GM19463 (cell line): ENCODE data around the gene ZFAND3.

Experiments used
- ATAC-seq: cut with Tn5 transposase; IDR thresholded peaks from one replicate; pipeline ENCODE4 v1.9.1; 2021; ENCODE audit warnings: mild to moderate bottlenecking, moderate library complexity; ENCODE audit not compliant: unreplicated experiment

ZFAND3 gene

DNA sequence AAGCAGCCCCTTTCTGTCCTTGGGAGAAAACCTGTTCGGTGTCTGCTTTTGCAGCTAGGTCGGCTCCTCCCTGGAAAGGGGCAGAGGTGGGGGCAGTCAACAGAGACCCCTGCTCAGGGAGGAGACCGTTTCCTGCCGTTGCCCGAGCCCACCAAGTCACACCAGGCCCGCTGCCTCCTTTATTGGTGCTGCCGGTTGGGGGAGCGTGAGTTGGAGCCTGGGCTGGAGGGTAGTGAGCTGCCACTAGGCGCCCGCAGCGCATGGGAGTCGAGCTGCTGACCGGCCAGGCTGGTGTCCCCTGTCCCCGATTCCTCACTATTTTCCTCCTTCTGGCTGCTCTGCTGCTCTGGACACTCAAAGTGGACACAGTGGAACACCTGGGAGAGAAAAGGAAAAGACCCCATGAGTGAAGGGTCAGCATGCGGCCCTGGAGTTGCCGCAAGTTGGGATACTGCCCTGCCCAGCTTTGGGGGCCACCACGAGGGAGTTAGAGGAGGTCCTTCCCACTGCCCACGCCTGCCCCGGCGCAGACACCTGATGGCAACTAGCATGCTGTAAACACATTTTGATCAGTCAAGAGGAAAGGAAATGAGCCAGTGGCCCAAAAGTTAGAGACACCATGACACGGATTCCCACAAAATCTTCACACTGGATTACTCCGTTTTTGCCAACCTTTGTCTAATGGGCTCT, 355.4 kb downstream of the ZFAND3 start:
- ATAC-seq = no peak

DNA sequence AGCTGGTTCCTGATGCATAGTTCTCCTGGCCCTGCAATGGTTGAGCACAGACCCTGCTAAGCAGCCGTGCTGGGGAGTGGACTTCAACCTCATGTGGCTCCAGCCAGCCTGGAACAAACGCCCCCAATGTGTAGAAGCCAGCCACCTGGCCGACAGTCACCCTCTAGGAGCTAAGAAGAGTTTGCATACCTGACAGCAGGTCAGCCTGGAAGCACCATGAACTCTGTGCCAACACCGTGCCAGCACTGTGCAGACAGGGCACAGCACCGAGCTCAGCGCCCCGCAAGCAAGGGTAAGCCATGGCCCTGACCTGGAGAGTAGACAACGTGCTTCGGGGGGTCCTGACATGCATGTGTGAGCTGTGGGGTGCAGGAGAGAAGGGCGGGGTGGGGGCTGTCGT, 356.3 kb downstream of the ZFAND3 start:
- no peak for ATAC-seq

DNA sequence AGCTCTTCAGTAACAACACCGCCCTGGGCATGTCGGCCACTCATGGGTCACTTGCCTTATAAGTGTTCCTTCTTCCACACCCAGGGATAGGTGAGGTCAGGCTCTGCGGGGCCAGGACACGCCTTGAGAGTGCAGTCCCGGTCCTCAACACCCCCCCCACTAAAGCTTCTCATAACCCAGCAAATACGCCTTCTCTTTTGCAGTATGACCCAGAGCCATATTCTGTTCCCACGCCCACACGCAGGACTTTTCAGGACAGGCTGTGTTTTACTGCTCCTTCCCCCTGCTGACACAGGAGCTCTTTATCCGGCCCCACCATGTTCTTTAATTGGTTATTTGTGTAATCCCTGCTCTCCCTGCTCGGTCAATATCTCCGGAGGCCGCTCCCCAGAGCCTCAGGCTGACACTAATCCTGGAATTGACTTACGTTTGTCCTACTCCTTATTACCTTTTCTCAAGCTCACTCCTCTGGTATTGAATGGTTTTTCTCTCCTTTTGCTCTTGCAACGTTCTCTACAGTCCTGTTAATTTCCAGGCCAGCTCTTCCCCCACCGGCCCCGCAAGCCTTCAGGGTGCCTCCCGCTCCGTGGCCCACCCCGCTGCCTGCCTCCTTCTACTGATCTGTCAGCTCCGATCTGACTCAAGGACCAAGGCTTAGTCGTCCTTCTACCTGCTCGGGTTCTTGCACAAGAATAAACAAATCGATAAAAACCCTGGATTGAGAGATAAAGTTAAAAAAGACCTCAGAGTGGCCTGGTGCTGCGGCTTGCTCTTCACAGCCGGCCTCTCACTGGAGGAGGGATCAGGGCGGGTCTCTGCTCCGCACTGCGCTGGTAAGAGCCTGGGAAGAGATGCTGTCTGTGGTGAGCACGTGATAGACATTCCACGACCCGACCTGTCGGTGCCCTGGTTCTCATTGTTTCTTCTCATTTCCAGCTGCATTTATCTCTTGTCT, 357.5 kb downstream of the ZFAND3 start:
- no peak for ATAC-seq

DNA sequence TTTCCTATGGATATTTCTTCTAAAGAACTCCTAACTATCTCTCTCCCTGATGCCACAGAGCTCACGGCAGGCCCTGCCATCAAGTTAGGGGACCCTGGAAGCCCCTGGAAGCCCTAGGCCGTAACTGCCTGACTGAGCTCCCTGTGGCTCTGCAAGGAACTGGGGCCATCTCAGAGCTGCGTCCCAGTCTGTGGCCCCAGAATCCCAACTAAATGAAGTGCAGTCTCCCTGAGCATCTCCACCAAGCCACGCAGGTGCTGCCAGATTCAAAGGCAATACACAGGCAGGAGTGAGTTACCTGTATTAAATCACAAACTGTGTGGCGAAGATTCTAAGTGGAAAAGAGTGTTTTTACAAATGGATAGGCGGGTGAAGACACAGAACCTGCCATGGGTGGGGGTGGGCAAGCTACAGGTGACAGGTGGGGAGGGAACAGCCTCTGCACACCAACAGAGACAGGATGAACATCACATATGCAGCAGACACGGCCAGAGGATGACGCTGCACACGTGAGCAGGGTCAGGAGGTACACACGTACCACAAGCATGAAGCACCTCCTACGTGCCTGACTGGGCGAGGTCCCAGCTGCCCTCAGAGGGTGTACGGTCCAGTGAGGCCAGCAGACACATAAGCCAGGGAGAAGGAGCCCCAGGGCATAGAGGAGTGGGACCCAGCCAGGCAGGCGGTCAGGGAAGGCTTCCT, 358.5 kb downstream of the ZFAND3 start:
- ATAC-seq = no peak

DNA sequence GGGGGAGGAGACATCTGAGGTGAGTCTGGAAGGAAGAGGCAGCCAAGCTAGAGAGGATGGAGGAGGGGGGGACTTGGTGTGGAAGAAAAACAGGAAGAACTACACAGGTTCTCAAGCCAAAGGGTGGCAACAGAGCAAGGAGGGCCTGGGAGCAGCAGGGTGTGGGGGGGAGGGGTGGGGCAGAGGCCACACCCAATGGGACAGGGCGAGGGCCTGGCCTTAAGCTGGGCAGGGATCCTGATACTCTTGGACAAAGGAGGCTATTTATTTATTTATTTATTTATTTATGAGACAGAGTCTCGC, 359.0 kb downstream of the ZFAND3 start:
- ATAC-seq = no peak

DNA sequence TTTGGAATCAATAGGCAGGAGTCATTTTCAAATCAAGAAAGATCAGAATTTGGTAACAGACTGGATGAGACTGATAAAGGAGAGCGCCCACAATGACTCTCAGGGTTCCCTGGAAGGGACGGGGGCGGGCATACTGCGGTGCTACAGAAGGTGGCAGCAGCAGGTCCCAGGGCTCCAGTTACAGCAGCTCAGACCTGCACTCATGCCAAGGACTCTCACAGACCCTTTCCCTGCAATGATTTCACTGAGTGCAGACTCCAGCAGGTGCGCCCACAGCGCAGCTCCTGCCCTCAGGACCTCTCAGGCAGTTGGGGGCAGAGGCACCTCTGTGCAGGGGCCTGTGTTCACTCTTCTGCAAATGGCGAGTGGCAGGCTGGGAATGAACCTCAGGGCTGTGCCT, 359.8 kb downstream of the ZFAND3 start:
- ATAC-seq = no peak

DNA sequence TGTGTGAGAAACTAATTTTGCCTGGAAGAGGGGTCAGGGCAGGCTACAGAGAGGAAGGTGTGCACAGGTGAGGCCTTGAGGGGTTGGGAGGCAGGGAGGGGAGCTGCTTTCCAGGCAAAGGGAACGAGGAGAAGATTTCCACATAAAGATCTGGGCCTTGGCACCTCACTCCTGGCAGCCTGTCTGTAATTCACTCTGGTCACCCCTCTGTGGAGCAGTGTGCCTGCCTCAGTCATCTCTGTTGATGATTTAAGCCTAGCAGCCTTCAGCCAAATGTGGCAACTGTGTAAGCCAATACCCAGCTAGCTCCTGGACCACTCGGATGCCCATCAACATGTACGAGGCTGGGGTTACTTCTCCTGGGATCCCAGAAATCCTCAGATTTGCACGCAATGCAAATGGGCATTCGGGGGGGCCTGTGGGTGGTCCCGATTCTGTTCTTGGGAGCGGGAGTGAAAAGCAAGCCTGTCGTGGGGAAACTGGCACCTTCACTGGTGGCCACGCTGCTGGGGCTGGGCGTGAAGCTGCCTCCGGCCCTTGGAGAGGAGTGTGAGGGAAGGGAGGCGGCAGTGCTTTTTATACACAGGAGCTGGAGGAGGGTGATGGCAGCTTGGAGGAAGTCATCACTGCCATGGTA, 360.4 kb downstream of the ZFAND3 start:
- ATAC-seq = no peak

DNA sequence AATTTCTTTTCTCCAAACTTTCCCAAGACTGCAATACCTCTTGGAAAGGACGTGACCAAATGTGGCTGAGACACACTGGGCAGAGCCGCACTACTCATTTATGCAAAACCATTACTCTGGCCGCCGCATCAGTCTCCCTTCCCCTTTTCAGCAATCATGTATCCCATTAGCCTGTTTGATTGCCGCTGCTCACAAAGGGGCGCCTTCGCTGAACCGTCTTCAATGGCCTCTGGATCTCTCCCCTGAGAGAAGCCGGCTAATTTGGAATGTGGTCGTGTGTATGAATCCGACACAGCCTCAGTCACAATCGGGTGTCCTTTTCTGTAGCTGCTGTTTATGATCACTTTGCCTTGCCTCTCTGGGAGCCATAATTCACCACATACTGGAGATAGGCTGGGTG, 361.1 kb downstream of the ZFAND3 start:
- no peak for ATAC-seq

DNA sequence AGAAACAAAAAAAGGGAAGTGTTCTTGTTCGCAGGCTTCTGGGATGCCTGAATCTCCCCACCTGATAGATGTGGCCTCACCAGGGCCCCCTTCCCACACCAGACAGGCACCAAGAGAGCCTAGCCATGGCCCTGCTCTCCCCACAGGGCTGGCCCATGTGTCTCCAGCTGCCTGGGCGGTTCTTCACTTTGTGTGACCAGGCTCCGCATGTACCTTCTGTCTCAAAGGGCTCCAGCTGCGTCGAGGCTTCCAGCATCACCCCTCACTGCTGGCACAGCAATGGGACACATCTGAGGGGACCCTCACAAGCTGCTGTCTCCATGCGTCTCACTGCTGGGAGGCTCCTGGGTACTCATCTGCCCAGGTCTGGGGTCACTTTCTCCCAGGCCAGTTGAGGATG, 362.9 kb downstream of the ZFAND3 start:
- no peak for ATAC-seq

DNA sequence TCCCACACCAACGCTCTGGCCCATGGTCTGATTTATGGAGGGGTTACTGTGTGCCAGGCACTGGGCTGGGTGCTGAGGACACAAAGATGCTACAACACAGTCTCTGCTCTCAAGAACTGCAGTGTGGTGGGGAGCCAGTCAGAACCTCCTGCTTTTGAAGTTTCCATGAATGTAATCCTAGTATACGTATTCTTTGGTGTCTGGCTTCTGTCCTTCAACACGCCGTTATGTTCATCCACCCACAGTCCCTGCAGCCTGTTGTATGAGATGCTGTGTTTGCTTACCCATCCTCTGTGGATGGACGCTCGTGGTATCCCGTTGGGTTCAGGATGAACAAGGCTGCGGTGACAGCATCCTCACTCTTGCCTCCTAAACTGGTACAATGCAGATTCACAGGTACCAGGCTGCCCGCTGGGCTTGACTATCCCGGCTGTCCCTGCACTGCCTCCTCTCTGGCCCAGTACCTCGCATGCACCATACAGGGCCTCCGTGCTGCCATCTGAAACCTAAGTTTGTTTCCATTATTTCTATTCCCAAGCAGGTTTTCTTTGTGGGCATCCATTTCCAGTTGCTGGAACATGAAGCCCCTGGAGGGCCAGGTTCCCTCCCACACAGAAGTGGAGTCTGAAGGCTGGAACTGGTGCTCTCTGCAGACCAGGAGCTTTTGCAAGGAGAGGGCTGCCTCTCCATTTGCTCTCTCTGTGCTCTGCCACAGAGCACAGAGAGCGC, 364.5 kb downstream of the ZFAND3 start:
- no peak for ATAC-seq

DNA sequence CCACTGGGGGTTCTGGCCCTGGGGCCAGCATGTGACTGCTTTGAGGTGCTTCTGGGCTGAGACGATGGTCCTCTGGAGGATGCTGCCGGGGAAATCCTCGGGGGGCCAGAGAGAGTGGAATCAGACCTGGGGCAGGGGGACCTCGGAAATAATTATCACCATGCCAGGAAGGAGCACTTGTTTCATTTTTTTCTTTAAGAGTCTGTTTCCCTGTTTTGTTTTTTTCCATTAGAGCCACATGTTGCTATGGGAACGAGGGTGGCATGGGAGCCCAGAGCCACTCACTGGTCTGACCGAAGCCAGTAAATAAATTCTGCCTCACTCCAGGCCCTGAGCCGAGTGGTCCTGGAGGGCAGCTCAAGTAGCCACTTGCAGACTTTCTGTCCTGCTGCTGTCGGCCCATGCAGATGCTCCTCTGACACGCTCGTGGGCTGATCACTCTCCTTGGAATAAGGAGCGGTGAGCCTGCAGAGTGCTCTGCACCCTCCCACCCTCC, 365.1 kb downstream of the ZFAND3 start:
- no peak for ATAC-seq

DNA sequence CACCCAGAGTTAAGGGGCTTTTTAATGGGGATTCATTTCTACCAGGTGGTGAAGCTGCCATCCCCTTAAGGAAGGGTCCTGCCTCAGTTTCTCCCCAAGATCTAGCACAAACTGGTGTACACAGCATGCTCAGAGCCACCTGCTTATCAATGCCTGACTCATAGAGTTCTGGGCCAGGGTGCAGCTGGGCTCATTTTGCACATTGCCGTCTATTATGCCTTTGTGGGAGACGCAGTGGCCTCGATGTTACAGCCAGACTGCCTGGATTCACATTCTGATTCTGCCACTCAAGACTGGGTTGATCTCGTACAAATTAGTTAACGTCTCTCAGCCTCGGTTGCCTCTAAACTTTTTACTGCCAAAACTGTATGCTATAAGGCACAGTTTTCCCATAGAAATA, 365.7 kb downstream of the ZFAND3 start:
- ATAC-seq = no peak

DNA sequence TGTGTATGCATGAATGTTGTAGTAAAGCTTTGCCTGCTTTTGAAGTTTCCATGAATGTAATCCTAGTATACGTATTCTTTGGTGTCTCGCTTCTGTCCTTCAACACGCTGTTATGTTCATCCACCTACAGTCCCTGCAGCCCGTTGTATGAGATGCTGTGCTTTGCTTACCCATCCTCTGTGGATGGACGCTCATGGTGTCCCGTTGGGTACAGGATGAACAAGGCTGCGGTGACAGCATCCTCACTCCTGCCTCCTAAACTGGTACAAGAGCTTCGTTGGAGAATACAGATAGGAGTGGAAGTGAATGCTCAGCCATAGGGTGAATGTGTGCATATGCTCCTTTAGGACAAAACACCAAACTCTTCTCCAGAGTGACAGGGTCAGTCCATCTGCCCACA, 366.2 kb downstream of the ZFAND3 start:
- ATAC-seq = no peak

DNA sequence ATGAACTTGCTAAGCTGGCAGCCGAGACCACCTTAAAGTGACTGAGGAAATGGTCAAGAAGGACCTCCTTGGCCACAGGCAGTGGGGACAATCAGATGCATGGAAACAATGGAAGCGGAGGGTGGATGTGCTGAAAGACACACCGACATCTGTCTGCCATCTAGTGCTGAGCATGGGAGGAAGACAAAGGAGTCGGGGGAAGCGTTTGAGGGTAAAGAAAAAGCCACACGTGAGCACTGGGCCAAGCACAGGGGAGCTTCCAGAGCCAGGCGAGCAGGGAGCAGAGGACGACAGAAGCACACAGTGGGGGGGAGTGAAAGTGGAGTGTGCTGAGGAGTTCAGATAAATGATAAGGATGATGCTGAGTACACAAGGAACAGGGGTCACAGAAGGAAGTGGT, 367.8 kb downstream of the ZFAND3 start:
- ATAC-seq = no peak

DNA sequence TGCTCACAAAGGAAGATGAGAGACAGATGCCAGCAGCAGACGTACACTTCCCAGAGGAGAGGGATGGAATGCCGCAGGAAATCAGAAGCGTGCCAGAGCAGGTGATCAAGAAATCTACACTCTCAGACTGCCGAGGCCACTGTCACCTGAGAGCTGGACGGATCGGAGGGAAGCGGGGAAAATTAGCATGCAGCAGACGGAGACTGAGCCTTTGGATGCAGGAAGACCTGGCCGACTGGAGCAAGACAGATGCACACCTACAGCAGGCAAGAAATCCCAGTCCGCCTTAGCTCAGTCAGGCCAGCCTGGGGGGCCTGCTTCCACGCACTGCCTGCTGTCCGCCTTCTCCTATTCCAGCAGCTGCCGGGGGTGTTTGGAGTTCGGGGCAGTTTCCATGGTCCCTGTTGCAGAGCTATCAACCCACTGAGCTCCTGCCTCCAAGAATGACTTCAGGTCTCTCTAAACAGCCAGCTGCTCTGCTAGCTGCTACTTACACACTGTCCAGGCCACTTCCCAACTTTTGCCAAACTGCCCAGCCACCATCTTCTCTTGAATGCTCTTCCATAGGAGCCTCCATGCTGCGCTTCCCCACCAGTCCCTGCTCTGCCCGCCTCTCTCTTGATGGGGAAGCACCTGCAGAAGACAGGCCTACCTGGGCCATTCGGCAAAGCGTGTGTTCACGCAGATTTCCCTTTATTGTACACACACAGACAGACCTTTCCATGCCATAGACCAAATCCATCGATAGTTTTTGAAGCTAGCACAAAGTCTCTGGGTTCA, 368.5 kb downstream of the ZFAND3 start:
- no peak for ATAC-seq

DNA sequence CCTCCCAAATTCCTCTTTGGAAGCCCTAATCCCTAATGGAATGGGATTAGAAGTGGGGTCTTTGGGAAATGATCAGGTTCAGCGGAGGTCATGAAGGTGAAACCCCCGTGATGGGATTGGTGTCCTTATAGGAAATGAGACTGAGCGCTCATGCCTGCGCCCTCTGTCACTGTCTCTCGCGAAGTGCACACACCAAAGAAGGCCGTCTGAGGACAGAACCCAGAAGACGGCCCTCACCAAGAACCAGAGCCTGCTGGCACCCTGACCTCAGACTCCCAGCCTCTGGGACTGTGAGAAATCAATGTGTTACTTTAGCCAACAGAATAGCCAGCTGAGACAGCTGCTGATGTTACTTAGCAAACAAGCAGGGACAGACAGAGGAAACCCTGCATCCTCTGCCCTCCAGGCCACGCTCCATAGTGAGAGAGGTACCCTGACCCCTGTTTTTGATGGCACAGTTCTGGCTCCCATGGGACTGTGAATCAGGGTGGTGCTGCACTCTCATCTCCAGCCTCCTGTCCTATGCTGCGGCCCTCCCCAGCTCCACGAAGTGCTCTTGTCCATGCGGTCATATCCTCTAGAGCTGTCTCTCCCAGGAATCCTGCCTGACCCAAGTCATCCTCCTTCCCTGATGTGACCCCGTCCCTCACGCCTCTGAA, 369.3 kb downstream of the ZFAND3 start:
- ATAC-seq = no peak

DNA sequence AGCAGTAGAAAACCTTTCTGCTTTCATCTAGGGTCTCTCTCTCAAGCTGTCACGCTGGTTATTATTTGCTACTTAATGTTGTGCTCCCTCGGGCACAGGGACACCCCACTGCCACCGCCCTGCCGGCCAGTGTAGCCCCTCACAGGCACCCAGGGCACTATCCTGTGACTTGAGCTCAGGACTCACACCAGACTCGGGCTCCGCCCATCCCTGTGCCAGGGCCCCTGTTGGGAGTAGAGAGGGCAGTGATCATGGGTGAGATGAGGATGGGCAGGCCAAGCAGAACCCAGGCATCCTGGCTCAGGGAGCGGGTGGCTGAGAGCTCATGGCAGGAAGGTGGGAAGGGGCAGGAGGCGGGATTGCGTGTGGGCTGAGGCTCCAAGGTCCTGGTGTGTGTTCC, 371.9 kb downstream of the ZFAND3 start:
- no peak for ATAC-seq

DNA sequence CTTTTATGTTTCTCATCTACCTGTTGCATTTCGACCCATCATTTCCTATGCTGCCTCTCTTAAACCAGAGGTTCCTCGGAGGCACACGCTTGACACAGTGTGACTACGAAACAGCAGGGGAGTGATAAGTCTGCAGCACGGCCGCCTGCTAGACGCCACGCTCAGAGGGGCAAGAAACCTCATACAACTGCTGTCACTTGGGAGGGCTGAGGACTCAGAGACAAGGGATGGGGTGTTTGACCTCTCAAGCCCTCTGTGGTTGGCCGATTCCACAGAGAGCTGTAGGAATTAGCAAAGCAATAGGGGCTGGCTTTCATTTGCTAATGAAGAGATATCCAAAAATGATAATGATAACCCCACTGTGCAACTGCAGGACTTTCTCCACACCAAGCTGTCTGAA, 372.5 kb downstream of the ZFAND3 start:
- no peak for ATAC-seq

DNA sequence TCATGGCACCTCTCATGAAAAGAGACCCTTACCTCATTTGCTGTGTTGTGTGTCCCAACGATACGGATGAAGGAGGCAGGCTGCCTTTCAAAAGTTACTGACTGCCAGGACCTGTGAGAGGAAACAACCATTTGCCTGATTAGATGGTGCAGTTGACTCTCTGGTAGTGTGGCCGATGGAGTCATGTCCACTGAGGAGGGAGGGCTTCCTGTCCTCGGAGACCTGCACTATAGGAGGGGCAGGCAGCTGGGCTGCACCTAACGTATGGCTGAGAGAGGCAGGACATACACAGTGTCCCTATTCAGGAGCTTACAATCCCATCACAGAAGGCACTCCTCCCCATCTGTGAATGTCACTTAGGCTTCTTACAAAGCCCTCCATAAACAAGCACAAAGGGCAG, 373.0 kb downstream of the ZFAND3 start:
- no peak for ATAC-seq
